B cell (primary cell): ENCODE results near the gene SLC39A2. TPM values are rescaled to one million over a fixed set of nuclear protein-coding genes. Genes with fewer than 3 reads are reported as not detected.

Source experiments
- ATAC-seq: fragments of 200-7000 bp; cut with Tn5 transposase; one replicate; pipeline ENCODE4 v1.10.0; 2021; ENCODE audit warnings: low read depth, mild to moderate bottlenecking, moderate number of reproducible peaks, moderate library complexity
- CTCF ChIA-PET: fragments of 350-600 bp; sonication (Branson Sonifier 250); formaldehyde crosslinking; loops from one replicate; lab custom pipeline; 2021; ENCODE audit warnings: antibody characterized with exemption, inconsistent platforms; lab: Charles Lee
- POLR2A ChIA-PET: fragments of 350-600 bp; sonication (Branson Sonifier 250); formaldehyde crosslinking; loops from one replicate; lab custom pipeline; 2021; ENCODE audit warnings: antibody characterized with exemption; lab: Charles Lee
- DNase-seq: peaks from one replicate; pipeline ENCODE4 v3.0.0; 2013
- H2AFZ ChIP-seq: 2 replicates; pipeline ENCODE4 v1.6.1; 2012; ENCODE audit warnings: mild to moderate bottlenecking, low read depth, low read length; ENCODE audit not compliant: insufficient read depth, poor library complexity, severe bottlenecking
- H3K27ac ChIP-seq, 2 donors: 1 replicate in 1 of 2; 2 replicates in 1 of 2; pipeline ENCODE4 v1.5.1; 2012 to 2013; ENCODE audit warnings: low read length in 2 of 2, mild to moderate bottlenecking in 2 of 2, moderate library complexity in 1 of 2
- H3K27me3 ChIP-seq, 4 experiments: fragments of 200-600 bp in 1 of 4; sonication (generic) in 1 of 4; replicated peaks in 1 of 4; 1 replicate in 2 of 4; 2 replicates in 2 of 4; pipeline versions ENCODE4 v1.6.1 to v1.7.0; 2013 to 2016; ENCODE audit warnings: low read length in 3 of 4, mild to moderate bottlenecking in 2 of 4, mixed read lengths in 1 of 4, moderate library complexity in 1 of 4; ENCODE audit not compliant: insufficient read depth in 4 of 4, control insufficient read depth in 3 of 4; ENCODE audit errors: control extremely low read depth in 1 of 4
- H3K36me3 ChIP-seq, 2 experiments: replicated peaks in 1 of 2; 1 replicate in 1 of 2; 2 replicates in 1 of 2; pipeline versions ENCODE4 v1.6.1 to v1.7.1; 2013; ENCODE audit warnings: low read length in 1 of 2; ENCODE audit not compliant: insufficient read depth in 2 of 2, control insufficient read depth in 1 of 2; ENCODE audit errors: control extremely low read depth in 1 of 2, extremely low read depth in 1 of 2
- H3K4me1 ChIP-seq, 2 donors: fragments of 200-600 bp in 1 of 2; sonication (generic) in 1 of 2; 1 replicate in 1 of 2; 2 replicates in 1 of 2; pipeline versions ENCODE4 v1.5.1 to v1.6.1; 2013 to 2017; ENCODE audit warnings: low read length in 2 of 2; ENCODE audit not compliant: control insufficient read depth in 2 of 2, insufficient read depth in 2 of 2
- H3K4me2 ChIP-seq: replicated peaks from 2 replicates; pipeline ENCODE3; 2012; ENCODE audit warnings: mild to moderate bottlenecking, low read depth, low read length; ENCODE audit not compliant: poor library complexity, severe bottlenecking
- H3K4me3 ChIP-seq, 5 experiments: fragments of 200-600 bp in 1 of 5; sonication (generic) in 1 of 5; 1 replicate in 3 of 5; 2 replicates in 2 of 5; pipeline versions ENCODE4 v1.5.1 to v1.7.0; 2011 to 2016; ENCODE audit warnings: low read length in 4 of 5, mild to moderate bottlenecking in 4 of 5, low read depth in 2 of 5, control low read depth in 1 of 5, moderate library complexity in 1 of 5; ENCODE audit not compliant: insufficient read depth in 1 of 5; ENCODE audit errors: control extremely low read depth in 1 of 5, extremely low read depth in 1 of 5
- H3K79me2 ChIP-seq: fragments of 200-600 bp; sonication (generic); one replicate; pipeline ENCODE4 v1.6.0; 2016; ENCODE audit warnings: low read length; ENCODE audit not compliant: control insufficient read depth, insufficient read depth
- H3K9ac ChIP-seq: fragments of 200-600 bp; sonication (generic); 2 replicates; pipeline ENCODE4 v1.6.1; 2017; ENCODE audit warnings: mild to moderate bottlenecking, low read length, moderate library complexity
- H3K9me3 ChIP-seq, 3 donors: one replicate each; pipeline versions ENCODE4 v1.6.1 to v1.7.1; 2013; ENCODE audit warnings: low read length in 2 of 3; ENCODE audit not compliant: control insufficient read depth in 2 of 3, insufficient read depth in 1 of 3; ENCODE audit errors: control extremely low read depth in 1 of 3
- H4K20me1 ChIP-seq: 2 replicates; pipeline ENCODE4 v1.6.0; 2012; ENCODE audit warnings: mild to moderate bottlenecking, low read length; ENCODE audit not compliant: insufficient read depth, control insufficient read depth, poor library complexity, severe bottlenecking
- H3K27ac Mint-ChIP-seq: one replicate; pipeline ENCODE4 v1.8.0; 2021; ENCODE audit warnings: mixed read lengths
- H3K27me3 Mint-ChIP-seq: one replicate; pipeline ENCODE4 v1.8.0; 2021; ENCODE audit warnings: mixed read lengths
- H3K4me1 Mint-ChIP-seq: one replicate; pipeline ENCODE4 v1.8.0; 2021; ENCODE audit warnings: mixed read lengths
- H3K4me3 Mint-ChIP-seq: one replicate; pipeline ENCODE4 v1.8.0; 2021; ENCODE audit warnings: mixed read lengths
- H3K9me3 Mint-ChIP-seq: one replicate; pipeline ENCODE4 v1.8.0; 2022; ENCODE audit warnings: mixed read lengths; ENCODE audit not compliant: insufficient read depth
- EZH2 ChIP-seq: IDR thresholded peaks from 2 replicates; pipeline ENCODE4 v1.6.1; 2012; ENCODE audit warnings: borderline replicate concordance, low read depth, mild to moderate bottlenecking, moderate library complexity, low read length; ENCODE audit not compliant: insufficient read depth, poor library complexity, severe bottlenecking
- WGBS: methylation state at CpG from one replicate; pipeline ENCODE4 v1.1.5; 2013; ENCODE audit warnings: missing lambda C conversion rate; ENCODE audit not compliant: insufficient coverage; 5-methylcytosine and 5-hydroxymethylcytosine counted together
- intact Hi-C: fragments of 100-400 bp; cut with micrococcal nuclease; formaldehyde crosslinking; loops from one replicate; pipeline ENCODE4 v1.10.0; 2022
- polyA plus RNA-seq: library from polyadenylated mRNA; depleted of rRNA; stranded (reverse); fragments of >200 nt; gene quantifications from 2 replicates; pipeline ENCODE4 v1.2.3, GENCODE V29; 2012
- total RNA-seq, 2 donors: library from RNA; stranded (reverse); fragments of 120-200 nt in 1 of 2; gene quantifications; 1 replicate in 1 of 2; 2 replicates in 1 of 2; pipeline versions ENCODE4 v1.2.3 to v1.2.4, GENCODE V29; 2013 to 2022
- TF ChIP-seq, protein P1 (sequence below): fragments of 200-600 bp; IDR thresholded peaks from one replicate; pipeline ENCODE4 v1.8.0; 2022; ENCODE audit warnings: antibody characterized with exemption, mild to moderate bottlenecking

SLC39A2 gene
- total and polyA plus RNA-seq, 2 donors (not counting 1 experiment from before 2014, with no cell fraction given) = 0.07 to 0.25 TPM

DNA sequence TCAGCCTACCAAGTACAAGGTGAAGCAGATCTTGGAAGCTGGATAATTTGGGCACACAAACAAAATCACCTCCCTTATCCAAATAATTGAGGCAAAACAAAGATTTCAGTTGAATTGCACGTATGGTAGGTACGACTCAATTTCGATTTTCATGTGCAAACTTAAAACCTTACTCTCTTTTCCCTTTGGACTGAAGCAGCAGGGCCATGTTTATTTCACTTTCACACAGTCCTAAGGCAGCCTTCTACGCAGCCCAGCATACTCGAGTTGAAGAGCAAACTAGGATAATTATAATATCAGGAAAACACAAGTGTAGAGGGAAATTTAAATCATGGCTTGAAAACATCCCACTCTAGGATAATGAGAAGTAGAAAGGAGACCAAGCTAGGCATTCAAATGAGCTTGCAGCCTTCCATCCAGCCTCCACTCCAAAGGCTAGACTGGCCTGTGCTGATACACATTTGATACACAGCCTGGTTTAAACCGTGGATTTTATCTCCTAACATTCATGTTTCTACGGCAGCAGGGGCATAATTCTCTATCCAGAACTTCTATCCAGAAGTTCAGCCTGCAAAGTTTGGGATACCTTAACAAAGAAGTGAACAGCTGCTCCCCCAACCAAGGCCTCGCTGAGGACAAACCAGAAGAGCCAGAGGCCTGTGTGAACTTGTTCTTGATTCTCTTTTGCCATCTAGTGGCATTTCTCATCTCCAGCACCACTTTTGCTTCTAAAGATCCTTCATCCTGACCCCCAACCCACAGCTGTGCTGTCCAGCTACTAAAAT lies 40.7 kb downstream of the SLC39A2 start:
- Mint-ChIP-seq H3K27ac (no peak overlapping the region), H3K9me3 (no peaks in the 10 kb centered on the region), H3K27me3 (peaks cover 47% of the 10 kb centered on the region), H3K4me3 (no peak overlapping the region), H3K4me1 (no peaks in the 10 kb centered on the region)
- peak; percentile 63 for DNase-seq
- Histone ChIP-seq H3K27ac (no peak overlapping the region), H4K20me1 (no peaks in the 10 kb centered on the region), H3K9me3 (no peaks in the 10 kb centered on the region), H2AFZ (no peak overlapping the region), H3K4me3 (no peak overlapping the region), H3K4me2 (no peak overlapping the region), H3K79me2 (no peaks in the 10 kb centered on the region), H3K36me3 (no peaks in the 10 kb centered on the region), H3K9ac (no peak overlapping the region), H3K4me1 (no peaks in the 10 kb centered on the region), H3K27me3 (no peaks in the 10 kb centered on the region)
- intact Hi-C loops = loop anchor here (1.0 kb wide), 1 partner anchor 25 kb away; no protein-coding TSS in a partner anchor
- POLR2A ChIA-PET = interaction anchor here (0.8 kb wide), 1 partner anchor 25 kb away, joined by 3 read pairs; no protein-coding TSS in a partner anchor
- TF ChIP-seq, protein P1, sequence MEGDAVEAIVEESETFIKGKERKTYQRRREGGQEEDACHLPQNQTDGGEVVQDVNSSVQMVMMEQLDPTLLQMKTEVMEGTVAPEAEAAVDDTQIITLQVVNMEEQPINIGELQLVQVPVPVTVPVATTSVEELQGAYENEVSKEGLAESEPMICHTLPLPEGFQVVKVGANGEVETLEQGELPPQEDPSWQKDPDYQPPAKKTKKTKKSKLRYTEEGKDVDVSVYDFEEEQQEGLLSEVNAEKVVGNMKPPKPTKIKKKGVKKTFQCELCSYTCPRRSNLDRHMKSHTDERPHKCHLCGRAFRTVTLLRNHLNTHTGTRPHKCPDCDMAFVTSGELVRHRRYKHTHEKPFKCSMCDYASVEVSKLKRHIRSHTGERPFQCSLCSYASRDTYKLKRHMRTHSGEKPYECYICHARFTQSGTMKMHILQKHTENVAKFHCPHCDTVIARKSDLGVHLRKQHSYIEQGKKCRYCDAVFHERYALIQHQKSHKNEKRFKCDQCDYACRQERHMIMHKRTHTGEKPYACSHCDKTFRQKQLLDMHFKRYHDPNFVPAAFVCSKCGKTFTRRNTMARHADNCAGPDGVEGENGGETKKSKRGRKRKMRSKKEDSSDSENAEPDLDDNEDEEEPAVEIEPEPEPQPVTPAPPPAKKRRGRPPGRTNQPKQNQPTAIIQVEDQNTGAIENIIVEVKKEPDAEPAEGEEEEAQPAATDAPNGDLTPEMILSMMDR = peak; percentile 37
- no peak for TF ChIP-seq EZH2
- 59% methylated on average over 6 of the region's 8 CpGs for WGBS
- ATAC-seq = no peak
- CTCF ChIA-PET = interaction anchor here (0.9 to 7.2 kb wide), 20 partner anchors 8 to 308 kb away, joined by 3 to 305 read pairs (median 4); partner anchors contain the start of genes NDRG2 and TPPP2
